Keratinocyte (primary cell): ENCODE data around the gene GPRC5C. TPM values are rescaled to one million over a fixed set of nuclear protein-coding genes. Genes with fewer than 3 reads are reported as not detected.

Source experiments
- DNase-seq: peaks from one replicate; pipeline ENCODE4 v3.0.0-alpha.2; 2011; ENCODE audit warnings: low read depth, missing footprints, low spot score
- FAIRE-seq: peaks from 2 replicates; lab custom pipeline; 2011; peaks lifted over from hg19 to GRCh38; lab: Jason Lieb, UNC
- H2AFZ ChIP-seq: 2 replicates; pipeline ENCODE4 v1.6.0; 2012; ENCODE audit warnings: low read length, control low read depth, inconsistent platforms; ENCODE audit not compliant: control insufficient read depth
- H3K27ac ChIP-seq: 2 replicates; pipeline ENCODE4 v1.5.1; 2011; ENCODE audit warnings: low read length; ENCODE audit not compliant: control insufficient read depth, insufficient read depth
- H3K27me3 ChIP-seq: 3 replicates; pipeline ENCODE4 v1.6.0; 2011; ENCODE audit warnings: low read length; ENCODE audit not compliant: control insufficient read depth, insufficient read depth; ENCODE audit errors: extremely low read depth
- H3K36me3 ChIP-seq, 2 experiments: 2 replicates in 1 of 2; 3 replicates in 1 of 2; pipeline ENCODE4 v1.5.1; 2011; ENCODE audit warnings: low read length in 2 of 2, mild to moderate bottlenecking in 1 of 2; ENCODE audit not compliant: control insufficient read depth in 2 of 2, insufficient read depth in 2 of 2; ENCODE audit errors: extremely low read depth in 1 of 2
- H3K4me1 ChIP-seq: 3 replicates; pipeline ENCODE4 v1.5.1; 2011; ENCODE audit warnings: low read length; ENCODE audit not compliant: control insufficient read depth, insufficient read depth; ENCODE audit errors: extremely low read depth
- H3K4me2 ChIP-seq: 3 replicates; pipeline ENCODE4 v1.6.0; 2011; ENCODE audit warnings: low read depth, low read length; ENCODE audit not compliant: control insufficient read depth, insufficient read depth; ENCODE audit errors: extremely low read depth
- H3K4me3 ChIP-seq, 3 experiments: fragments of 200-600 bp in 1 of 3; sonication (generic) in 1 of 3; 2 replicates in 2 of 3; 3 replicates in 1 of 3; pipeline ENCODE4 v1.5.1; 2011 to 2016; ENCODE audit warnings: low read length in 3 of 3, mild to moderate bottlenecking in 3 of 3, control low read depth in 2 of 3, inconsistent platforms in 1 of 3, low read depth in 1 of 3, mixed read lengths in 1 of 3, mixed run types in 1 of 3, moderate library complexity in 1 of 3; ENCODE audit not compliant: control insufficient read depth in 2 of 3, insufficient read depth in 2 of 3; ENCODE audit errors: extremely low read depth in 1 of 3
- H3K79me2 ChIP-seq: 2 replicates; pipeline ENCODE4 v1.6.0; 2012; ENCODE audit warnings: low read length; ENCODE audit not compliant: control insufficient read depth, insufficient read depth
- H3K9ac ChIP-seq: 3 replicates; pipeline ENCODE4 v1.6.0; 2011; ENCODE audit warnings: low read length; ENCODE audit not compliant: control insufficient read depth, insufficient read depth; ENCODE audit errors: extremely low read depth
- H3K9me1 ChIP-seq: 3 replicates; pipeline ENCODE4 v1.6.0; 2011; ENCODE audit warnings: low read length; ENCODE audit not compliant: control insufficient read depth, insufficient read depth; ENCODE audit errors: extremely low read depth
- H3K9me3 ChIP-seq: 2 replicates; pipeline ENCODE4 v1.5.1; 2012; ENCODE audit warnings: low read depth, low read length; ENCODE audit not compliant: control insufficient read depth
- H4K20me1 ChIP-seq: 3 replicates; pipeline ENCODE4 v1.6.0; 2011; ENCODE audit warnings: low read length; ENCODE audit not compliant: control insufficient read depth, insufficient read depth; ENCODE audit errors: extremely low read depth
- EZH2 ChIP-seq: IDR thresholded peaks from one replicate; pipeline ENCODE4 v1.6.1; 2012; ENCODE audit warnings: inconsistent platforms, mild to moderate bottlenecking, low read length, moderate library complexity
- dilution Hi-C: fragments of 300-500 bp; cut with MboI; formaldehyde crosslinking; loops from one replicate; pipeline ENCODE4 v1.7.0; 2020; ENCODE audit warnings: low sequenced_read_pairs; ENCODE audit not compliant: extremely low pct_ligation_motif_present
- polyA plus RNA-seq, 5 experiments: library from polyadenylated mRNA; depleted of rRNA in 3 of 5; stranded (reverse) in 3 of 5; stranded (forward) in 1 of 5; unstranded in 1 of 5; fragments of >200 nt; gene quantifications; 1 replicate in 1 of 5; 2 replicates in 3 of 5; 3 replicates in 1 of 5; pipeline versions ENCODE4 v1.2.1 to v1.2.3, GENCODE V29; 2011 to 2012; ENCODE audit warnings: missing spikeins in 2 of 5, low read depth in 1 of 5, low replicate concordance in 1 of 5
- TF ChIP-seq, protein P1 (sequence below), 3 experiments: IDR thresholded peaks in 1 of 3; conservative IDR thresholded peaks in 1 of 3; optimal IDR thresholded peaks in 1 of 3; 2 replicates in 2 of 3; 3 replicates in 1 of 3; pipeline versions ENCODE3 to v1.5.1; 2011; ENCODE audit warnings: low read length in 3 of 3, mild to moderate bottlenecking in 3 of 3, moderate library complexity in 2 of 3, control low read depth in 1 of 3, inconsistent platforms in 1 of 3; ENCODE audit not compliant: insufficient read depth in 2 of 3; ENCODE audit errors: extremely low read depth in 1 of 3

Gene GPRC5C
- polyA plus RNA-seq, 1 donor (not counting 4 experiments of a cell fraction or from before 2014, with no cell fraction given), result 24.2 TPM

- Histone ChIP-seq H3K79me2 (no peaks in the 10 kb centered on the region), H3K4me2 (peak overlapping the region; percentile 22), H3K9me3 (no peaks in the 10 kb centered on the region), H2AFZ (no peak overlapping the region), H3K4me3 (no peak overlapping the region), H3K27me3 (no peaks in the 10 kb centered on the region), H3K36me3 (no peaks in the 10 kb centered on the region), H3K4me1 (peaks cover 16% of the 10 kb centered on the region), H3K9me1 (peaks cover 3% of the 10 kb centered on the region), H3K27ac (no peak overlapping the region), H4K20me1 (no peaks in the 10 kb centered on the region), H3K9ac (no peak overlapping the region)
- no peak for TF ChIP-seq EZH2
- TF ChIP-seq, protein P1, sequence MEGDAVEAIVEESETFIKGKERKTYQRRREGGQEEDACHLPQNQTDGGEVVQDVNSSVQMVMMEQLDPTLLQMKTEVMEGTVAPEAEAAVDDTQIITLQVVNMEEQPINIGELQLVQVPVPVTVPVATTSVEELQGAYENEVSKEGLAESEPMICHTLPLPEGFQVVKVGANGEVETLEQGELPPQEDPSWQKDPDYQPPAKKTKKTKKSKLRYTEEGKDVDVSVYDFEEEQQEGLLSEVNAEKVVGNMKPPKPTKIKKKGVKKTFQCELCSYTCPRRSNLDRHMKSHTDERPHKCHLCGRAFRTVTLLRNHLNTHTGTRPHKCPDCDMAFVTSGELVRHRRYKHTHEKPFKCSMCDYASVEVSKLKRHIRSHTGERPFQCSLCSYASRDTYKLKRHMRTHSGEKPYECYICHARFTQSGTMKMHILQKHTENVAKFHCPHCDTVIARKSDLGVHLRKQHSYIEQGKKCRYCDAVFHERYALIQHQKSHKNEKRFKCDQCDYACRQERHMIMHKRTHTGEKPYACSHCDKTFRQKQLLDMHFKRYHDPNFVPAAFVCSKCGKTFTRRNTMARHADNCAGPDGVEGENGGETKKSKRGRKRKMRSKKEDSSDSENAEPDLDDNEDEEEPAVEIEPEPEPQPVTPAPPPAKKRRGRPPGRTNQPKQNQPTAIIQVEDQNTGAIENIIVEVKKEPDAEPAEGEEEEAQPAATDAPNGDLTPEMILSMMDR (optimal IDR thresholded peaks at IDR 0.05 in 1 of 3, IDR thresholded peaks at IDR 0.05 in 1 of 3, conservative IDR thresholded peaks at IDR 0.05 in 1 of 3; ENCODE audit: extremely low read depth in 1 of 3, insufficient read depth in 2 of 3, low read length in 3 of 3), result no peak
- dilution Hi-C loops, result no loop called here
- FAIRE-seq (no peak), DNase-seq (no peak)
Measured at GRCh38 chr17:74424657-74425056, 7.2 kb upstream of the GPRC5C start.

DNA sequence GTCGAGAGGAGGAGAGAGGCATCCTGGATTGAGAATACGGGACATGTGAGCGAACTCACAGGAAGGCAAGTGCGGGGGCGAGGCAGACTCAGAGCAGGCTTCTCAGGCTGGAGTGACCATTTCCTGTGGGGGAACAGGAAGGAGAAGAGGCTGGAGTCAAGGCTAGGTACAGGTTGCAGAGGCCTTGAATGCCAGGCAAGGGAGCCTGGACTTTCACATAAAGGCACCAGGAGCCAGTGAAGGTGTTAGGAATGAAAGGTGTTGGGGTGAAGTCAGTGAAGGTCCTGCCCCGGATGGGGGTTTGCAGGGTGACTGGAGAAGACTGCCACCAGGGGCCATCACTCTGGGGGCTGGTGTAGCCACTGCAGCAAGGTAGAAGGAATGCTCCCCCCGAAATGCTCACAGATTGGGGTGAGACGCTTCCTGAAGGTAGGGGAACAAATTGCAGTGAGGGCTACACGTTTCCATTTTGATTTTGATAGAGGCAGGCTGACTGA lies 5.3 kb upstream of the GPRC5C start:
- Histone ChIP-seq H4K20me1 (no peaks in the 10 kb centered on the region), H3K27me3 (no peaks in the 10 kb centered on the region), H3K79me2 (no peaks in the 10 kb centered on the region), H3K9me1 (peaks cover 3% of the 10 kb centered on the region), H2AFZ (peak overlapping the region; percentile 71), H3K4me3 (no peak overlapping the region), H3K9me3 (no peaks in the 10 kb centered on the region), H3K9ac (no peak overlapping the region), H3K27ac (no peak overlapping the region), H3K4me1 (peaks cover 29% of the 10 kb centered on the region), H3K4me2 (peak overlapping the region; percentile 58), H3K36me3 (no peaks in the 10 kb centered on the region)
- TF ChIP-seq, protein P1 (optimal IDR thresholded peaks at IDR 0.05 in 1 of 3, IDR thresholded peaks at IDR 0.05 in 1 of 3, conservative IDR thresholded peaks at IDR 0.05 in 1 of 3; ENCODE audit: extremely low read depth in 1 of 3, insufficient read depth in 2 of 3, low read length in 3 of 3), result no peak
- no peak for TF ChIP-seq EZH2
- dilution Hi-C loops, result no loop called here
- DNase-seq, result no peak
- FAIRE-seq, result no peak
